Measurements from ENCODE around the gene UBTF.

Gene UBTF

DNA sequence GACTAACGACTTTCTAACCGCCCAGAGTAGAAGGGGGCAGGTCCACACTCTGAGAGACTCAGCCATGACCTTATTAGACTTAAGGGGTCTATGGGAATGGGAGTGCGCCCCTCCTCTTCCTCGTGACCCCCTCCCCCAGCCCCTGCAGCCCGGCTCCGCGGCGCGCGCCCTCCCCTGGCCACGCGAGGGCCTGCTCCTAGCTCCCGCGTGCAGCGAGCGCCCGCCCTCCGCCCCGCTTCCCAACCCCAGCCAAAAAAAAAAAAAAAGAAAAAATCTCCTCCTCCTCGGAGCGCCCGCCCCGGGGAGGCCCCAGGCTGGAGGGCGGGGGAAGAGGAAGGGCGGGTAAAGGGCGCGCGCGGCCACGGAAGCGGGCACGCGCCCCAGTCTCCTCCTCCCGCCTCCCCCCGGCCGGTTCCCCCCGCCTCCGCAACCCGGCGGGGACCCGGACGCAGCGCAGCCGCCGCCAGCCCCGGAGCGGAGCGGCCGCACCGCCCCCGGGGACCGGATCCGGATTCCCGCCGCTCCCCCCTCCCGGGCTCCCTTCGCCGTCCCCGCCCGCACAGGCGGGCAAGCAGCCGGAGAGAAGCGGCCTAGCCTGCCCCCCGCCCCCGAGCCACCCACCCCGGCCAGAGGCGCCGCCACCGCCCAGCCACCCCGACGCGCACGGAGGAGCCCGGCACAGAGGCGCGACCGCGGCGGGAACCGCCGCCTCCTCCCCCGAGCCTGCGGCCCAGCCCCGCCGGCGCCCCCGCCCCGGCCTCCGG is 949 bp downstream of the UBTF start:
- peak; percentile 48 for TF ChIP-seq CTCF (IDR thresholded peaks at IDR 0.05; ENCODE audit: low read depth, low read length, missing control alignments)
- Histone ChIP-seq H3K27me3 (replicated peaks) (no peaks in the 10 kb centered on the region), H3K36me3 (replicated peaks) (peaks cover 36% of the 10 kb centered on the region), H3K27ac (peak overlapping the region; percentile 86), H3K4me3 (ENCODE audit: low read depth, low read length) (peak overlapping the region; percentile 82)
- in situ Hi-C loops (cut with HindIII; ENCODE audit: low pct_ligation_motif_present, low sequenced_read_pairs) = no loop called here
- DNase-seq = peak; percentile 52

DNA sequence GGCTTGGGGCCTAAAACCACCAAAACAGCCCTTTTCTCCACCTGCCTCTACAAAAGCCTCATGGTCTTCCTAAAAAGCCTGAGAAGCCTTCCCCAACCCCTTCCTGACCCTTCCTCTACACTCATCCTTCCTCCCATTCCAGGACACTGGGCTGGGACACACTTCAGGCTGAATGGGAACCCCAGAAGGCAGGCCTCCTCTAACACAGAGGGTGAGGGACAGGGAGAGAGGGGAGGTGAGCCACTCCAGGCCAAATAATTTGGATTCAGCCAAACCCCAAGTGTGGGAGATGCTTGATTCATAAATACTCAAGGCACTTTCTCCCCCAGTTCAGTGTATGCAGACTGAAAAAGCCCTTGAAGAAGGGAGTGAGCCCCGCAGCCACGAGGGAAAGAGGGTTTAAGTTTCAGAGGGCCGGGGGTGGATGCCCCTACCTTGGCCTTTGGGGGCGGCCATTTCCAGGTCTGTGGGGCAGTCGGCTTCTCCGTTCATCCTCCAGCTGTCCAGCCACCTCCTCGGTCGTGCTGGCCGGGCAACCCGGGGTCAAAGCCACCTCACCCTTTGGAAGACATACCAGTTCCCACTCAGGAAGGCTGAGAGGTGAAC is 1.6 kb downstream of the UBTF start:
- peak overlapping the region; percentile 82 for H3K4me3 ChIP-seq (ENCODE audit: low read depth, low read length)
- no peak for DNase-seq

GRCh38 chr17:44216694-44217093 is 2.8 kb downstream of the UBTF start:
- in situ Hi-C loops (cut with HindIII; ENCODE audit: low pct_ligation_motif_present, low sequenced_read_pairs) = no loop called here
- Histone ChIP-seq H3K27me3 (replicated peaks) (no peaks in the 10 kb centered on the region), H3K36me3 (replicated peaks) (peaks cover 37% of the 10 kb centered on the region), H3K4me3 (ENCODE audit: low read depth, low read length) (no peak overlapping the region), H3K27ac (no peak overlapping the region)
- TF ChIP-seq CTCF (IDR thresholded peaks at IDR 0.05; ENCODE audit: low read depth, low read length, missing control alignments) = no peak
- no peak for DNase-seq

More for the DNA sequence above, 1.6 kb downstream of the UBTF start:
- Histone ChIP-seq H3K36me3 (replicated peaks) (peaks cover 36% of the 10 kb centered on the region), H3K27me3 (replicated peaks) (no peaks in the 10 kb centered on the region), H3K27ac (no peak overlapping the region)
- TF ChIP-seq CTCF (IDR thresholded peaks at IDR 0.05; ENCODE audit: low read depth, low read length, missing control alignments) = no peak
- in situ Hi-C loops (cut with HindIII; ENCODE audit: low pct_ligation_motif_present, low sequenced_read_pairs) = no loop called here

DNA sequence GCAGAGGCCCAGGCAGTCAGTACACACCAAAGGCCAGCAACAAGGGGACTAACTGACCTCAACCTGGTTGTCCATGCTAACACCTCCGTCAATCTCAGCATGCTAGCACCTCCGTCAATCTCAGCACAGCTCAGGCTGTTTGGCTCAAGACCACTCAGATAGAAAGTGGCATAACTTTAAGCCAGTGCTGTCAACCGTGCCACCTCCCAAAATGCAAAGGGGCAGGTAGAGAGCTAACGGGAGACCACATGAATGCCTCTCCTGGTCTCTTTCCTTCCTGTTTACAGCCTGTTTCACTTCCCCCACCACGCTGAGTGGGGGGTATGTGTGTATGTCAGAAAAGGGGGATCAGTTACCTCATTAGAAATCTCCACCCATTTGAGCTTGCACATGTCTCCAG is 3.3 kb downstream of the UBTF start:
- in situ Hi-C loops (cut with HindIII; ENCODE audit: low pct_ligation_motif_present, low sequenced_read_pairs) = no loop called here
- no peaks in the 10 kb centered on the region for H3K27me3 ChIP-seq (replicated peaks)
- H3K4me3 ChIP-seq (ENCODE audit: low read depth, low read length) = no peak overlapping the region
- TF ChIP-seq CTCF (IDR thresholded peaks at IDR 0.05; ENCODE audit: low read depth, low read length, missing control alignments) = no peak
- no peak for DNase-seq
- peaks cover 42% of the 10 kb centered on the region for H3K36me3 ChIP-seq (replicated peaks)
- no peak overlapping the region for H3K27ac ChIP-seq

DNA sequence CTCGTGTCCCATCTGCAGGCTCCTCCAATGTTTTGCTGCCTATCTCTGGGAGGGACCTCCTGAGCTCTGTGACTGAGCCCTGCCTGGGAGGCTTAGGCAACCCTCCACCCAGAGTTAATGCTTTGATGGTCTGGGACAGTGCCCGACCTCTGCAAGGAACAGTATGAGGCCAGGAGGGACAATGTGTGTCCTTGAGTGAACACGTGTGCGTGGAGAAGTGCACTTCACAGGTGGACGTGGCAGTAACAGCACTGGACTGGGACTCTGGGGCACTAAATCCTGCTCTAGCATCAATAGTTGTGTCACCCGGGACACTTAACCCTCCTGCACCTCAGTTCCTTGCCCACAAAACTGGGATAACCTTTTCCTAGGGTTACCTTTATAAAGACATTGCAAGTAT is 4.6 kb downstream of the UBTF start:
- Histone ChIP-seq H3K27me3 (replicated peaks) (no peaks in the 10 kb centered on the region), H3K4me3 (ENCODE audit: low read depth, low read length) (no peak overlapping the region), H3K27ac (no peak overlapping the region), H3K36me3 (replicated peaks) (peaks cover 49% of the 10 kb centered on the region)
- no peak for DNase-seq
- no peak for TF ChIP-seq CTCF (IDR thresholded peaks at IDR 0.05; ENCODE audit: low read depth, low read length, missing control alignments)
- in situ Hi-C loops (cut with HindIII; ENCODE audit: low pct_ligation_motif_present, low sequenced_read_pairs) = no loop called here

- Histone ChIP-seq H3K36me3 (replicated peaks) (peaks cover 55% of the 10 kb centered on the region), H3K27ac (no peak overlapping the region)
Measured at GRCh38 chr17:44214230-44214494, 5.3 kb downstream of the UBTF start.

More at GRCh38 chr17:44214230-44214494, 5.3 kb downstream of the UBTF start:
- no peaks in the 10 kb centered on the region for H3K27me3 ChIP-seq (replicated peaks)
- in situ Hi-C loops (cut with HindIII; ENCODE audit: low pct_ligation_motif_present, low sequenced_read_pairs) = no loop called here
- DNase-seq = no peak
- H3K4me3 ChIP-seq (ENCODE audit: low read depth, low read length) = no peak overlapping the region
- no peak for TF ChIP-seq CTCF (IDR thresholded peaks at IDR 0.05; ENCODE audit: low read depth, low read length, missing control alignments)

Measured in brain microvascular endothelial cell (primary cell).